Measurements from ENCODE around the gene HAP1. TPM values are rescaled to one million over a fixed set of nuclear protein-coding genes. Genes with fewer than 3 reads are reported as not detected.

The HAP1 gene
- total and polyA plus RNA-seq, 4 donors: 7.3 to 52.8 (median 33.2) TPM

- no peak overlapping the region for H3K27ac ChIP-seq (ENCODE audit: low read depth, low read length)
- no peaks in the 10 kb centered on the region for H3K4me1 ChIP-seq (ENCODE audit: control insufficient read depth, insufficient read depth, low read length)
- DNase-seq (ENCODE audit: low read depth in 4 of 6, low spot score in 6 of 6): no peak
- H3K36me3 ChIP-seq (ENCODE audit: control insufficient read depth, insufficient read depth, low read length): no peaks in the 10 kb centered on the region
- no peak overlapping the region for H3K4me3 ChIP-seq (ENCODE audit: low read depth, low read length)
- H3K9me3 ChIP-seq (ENCODE audit: control insufficient read depth, insufficient read depth, low read length): no peaks in the 10 kb centered on the region
- no peaks in the 10 kb centered on the region for H3K27me3 ChIP-seq (ENCODE audit: control insufficient read depth, insufficient read depth, low read length)
- 96% methylated on average over 4 of the region's 6 CpGs for WGBS (ENCODE audit: insufficient coverage)
Observed at GRCh38 chr17:41748275-41748674, 13.8 kb upstream of the HAP1 start.

- 76% methylated on average over 8 of the region's 9 CpGs for WGBS (ENCODE audit: insufficient coverage)
- no peak for DNase-seq (ENCODE audit: low read depth in 4 of 6, low spot score in 6 of 6)
- Histone ChIP-seq H3K27me3 (ENCODE audit: control insufficient read depth, insufficient read depth, low read length) (peaks cover 11% of the 10 kb centered on the region), H3K9me3 (ENCODE audit: control insufficient read depth, insufficient read depth, low read length) (no peaks in the 10 kb centered on the region), H3K4me3 (ENCODE audit: low read depth, low read length) (no peak overlapping the region), H3K4me1 (ENCODE audit: control insufficient read depth, insufficient read depth, low read length) (peaks cover 5% of the 10 kb centered on the region), H3K36me3 (ENCODE audit: control insufficient read depth, insufficient read depth, low read length) (peaks cover 4% of the 10 kb centered on the region), H3K27ac (ENCODE audit: low read depth, low read length) (no peak overlapping the region)
Observed at GRCh38 chr17:41741709-41742108, 7.3 kb upstream of the HAP1 start.

- Histone ChIP-seq H3K27me3 (ENCODE audit: control insufficient read depth, insufficient read depth, low read length) (peaks cover 21% of the 10 kb centered on the region), H3K4me1 (ENCODE audit: control insufficient read depth, insufficient read depth, low read length) (peaks cover 5% of the 10 kb centered on the region), H3K9me3 (ENCODE audit: control insufficient read depth, insufficient read depth, low read length) (no peaks in the 10 kb centered on the region), H3K36me3 (ENCODE audit: control insufficient read depth, insufficient read depth, low read length) (peaks cover 4% of the 10 kb centered on the region), H3K4me3 (ENCODE audit: low read depth, low read length) (no peak overlapping the region), H3K27ac (ENCODE audit: low read depth, low read length) (no peak overlapping the region)
- WGBS (ENCODE audit: insufficient coverage): 100% methylated on average over 2 of the region's 5 CpGs
- DNase-seq (ENCODE audit: low read depth in 4 of 6, low spot score in 6 of 6): no peak
Observed at GRCh38 chr17:41740506-41740905, 6.1 kb upstream of the HAP1 start.

GRCh38 chr17:41739661-41740352, 5.4 kb upstream of the HAP1 start:
- no peak for DNase-seq (ENCODE audit: low read depth in 4 of 6, low spot score in 6 of 6)
- H3K4me1 ChIP-seq (ENCODE audit: control insufficient read depth, insufficient read depth, low read length): peaks cover 10% of the 10 kb centered on the region
- 85% methylated on average over 7 of the region's 9 CpGs for WGBS (ENCODE audit: insufficient coverage)
- no peaks in the 10 kb centered on the region for H3K9me3 ChIP-seq (ENCODE audit: control insufficient read depth, insufficient read depth, low read length)
- H3K4me3 ChIP-seq (ENCODE audit: low read depth, low read length): no peak overlapping the region
- H3K27me3 ChIP-seq (ENCODE audit: control insufficient read depth, insufficient read depth, low read length): peaks cover 28% of the 10 kb centered on the region
- peaks cover 4% of the 10 kb centered on the region for H3K36me3 ChIP-seq (ENCODE audit: control insufficient read depth, insufficient read depth, low read length)
- no peak overlapping the region for H3K27ac ChIP-seq (ENCODE audit: low read depth, low read length)

DNA sequence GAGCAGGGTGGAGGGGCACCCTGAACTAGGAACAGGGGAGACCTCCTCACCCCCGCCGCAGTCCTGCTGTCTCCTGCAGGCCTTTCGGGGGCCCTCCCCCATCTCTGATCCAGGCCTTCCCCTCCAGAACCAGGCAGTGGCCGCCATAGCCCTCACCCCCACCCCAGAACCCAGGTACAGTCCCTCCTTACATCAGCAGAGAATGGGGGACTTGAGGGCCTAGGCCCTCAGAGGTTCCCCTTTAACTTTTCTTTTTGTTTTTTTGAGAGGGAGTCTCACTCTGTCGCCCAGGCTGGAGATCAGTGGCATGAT, 4.3 kb upstream of the HAP1 start:
- Histone ChIP-seq H3K9me3 (ENCODE audit: control insufficient read depth, insufficient read depth, low read length) (no peaks in the 10 kb centered on the region), H3K4me1 (ENCODE audit: control insufficient read depth, insufficient read depth, low read length) (peaks cover 20% of the 10 kb centered on the region), H3K27ac (ENCODE audit: low read depth, low read length) (no peak overlapping the region), H3K4me3 (ENCODE audit: low read depth, low read length) (no peak overlapping the region), H3K27me3 (ENCODE audit: control insufficient read depth, insufficient read depth, low read length) (peaks cover 38% of the 10 kb centered on the region), H3K36me3 (ENCODE audit: control insufficient read depth, insufficient read depth, low read length) (peaks cover 4% of the 10 kb centered on the region)
- 83% methylated on average over 1 of the region's 5 CpGs for WGBS (ENCODE audit: insufficient coverage)
- DNase-seq (ENCODE audit: low read depth in 4 of 6, low spot score in 6 of 6): no peak

GRCh38 chr17:41738077-41738800, 3.8 kb upstream of the HAP1 start:
- Histone ChIP-seq H3K27ac (ENCODE audit: low read depth, low read length) (no peak overlapping the region), H3K4me1 (ENCODE audit: control insufficient read depth, insufficient read depth, low read length) (peaks cover 24% of the 10 kb centered on the region), H3K27me3 (ENCODE audit: control insufficient read depth, insufficient read depth, low read length) (peaks cover 42% of the 10 kb centered on the region), H3K36me3 (ENCODE audit: control insufficient read depth, insufficient read depth, low read length) (peaks cover 4% of the 10 kb centered on the region), H3K4me3 (ENCODE audit: low read depth, low read length) (no peak overlapping the region), H3K9me3 (ENCODE audit: control insufficient read depth, insufficient read depth, low read length) (no peaks in the 10 kb centered on the region)
- peak in 4 of 6 donors; percentile 48 to 93 (median 73) for DNase-seq (ENCODE audit: low read depth in 4 of 6, low spot score in 6 of 6)
- WGBS (ENCODE audit: insufficient coverage): 21% methylated on average over 9 of the region's 10 CpGs

DNA sequence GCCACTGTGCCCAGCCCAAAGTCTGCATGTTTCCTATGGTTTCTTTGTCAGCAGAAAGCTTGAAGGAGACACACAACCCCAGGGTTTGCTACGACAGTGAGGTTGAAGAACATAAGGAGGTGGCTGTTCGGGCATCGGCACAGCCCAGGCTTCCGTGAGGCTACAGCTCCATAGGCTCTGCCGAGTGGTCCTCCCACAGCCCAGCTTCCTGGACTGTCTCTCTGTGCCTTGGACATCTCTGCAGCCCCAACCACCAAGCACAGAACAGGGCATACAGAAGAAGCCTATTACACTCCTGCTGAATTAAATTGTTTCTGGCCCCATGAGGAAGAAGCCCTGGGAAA, 3.2 kb upstream of the HAP1 start:
- no peak for DNase-seq (ENCODE audit: low read depth in 4 of 6, low spot score in 6 of 6)

DNA sequence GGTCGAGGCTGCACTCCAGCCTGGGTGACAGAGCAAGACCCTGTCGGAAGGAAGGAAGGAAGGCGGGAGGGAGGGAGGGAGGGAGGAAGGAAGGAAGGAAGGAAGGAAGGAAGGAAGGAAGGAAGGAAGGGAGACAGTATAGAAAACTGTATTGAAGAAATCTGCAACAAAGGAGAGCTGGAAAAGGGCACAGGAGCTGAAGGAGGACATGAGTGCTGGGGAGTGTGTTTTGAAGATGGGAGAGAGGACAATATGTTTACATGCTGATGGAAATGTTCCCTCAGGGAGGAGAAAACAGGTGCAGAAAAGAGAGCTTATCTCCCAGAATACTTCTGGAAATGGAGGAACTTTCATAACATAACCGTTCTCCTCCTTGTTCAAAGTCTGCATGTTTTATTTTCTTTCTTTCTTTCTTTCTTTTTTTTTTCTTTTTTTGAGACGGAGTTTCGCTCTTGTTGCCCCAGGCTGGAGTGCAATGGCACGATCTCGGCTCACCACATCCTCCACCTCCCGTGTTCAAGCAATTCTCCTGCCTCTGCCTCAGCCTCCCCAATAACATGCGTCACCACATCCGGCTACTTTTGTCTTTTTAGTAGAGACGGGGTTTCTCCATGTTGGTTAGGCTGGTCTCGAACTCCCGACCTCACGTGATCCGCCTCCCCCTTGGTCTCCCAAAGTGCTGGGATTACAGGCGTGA, 2.7 kb upstream of the HAP1 start:
- H3K9me3 ChIP-seq (ENCODE audit: control insufficient read depth, insufficient read depth, low read length): no peaks in the 10 kb centered on the region
- no peak overlapping the region for H3K27ac ChIP-seq (ENCODE audit: low read depth, low read length)
- H3K27me3 ChIP-seq (ENCODE audit: control insufficient read depth, insufficient read depth, low read length): peaks cover 51% of the 10 kb centered on the region
- peaks cover 4% of the 10 kb centered on the region for H3K36me3 ChIP-seq (ENCODE audit: control insufficient read depth, insufficient read depth, low read length)
- WGBS (ENCODE audit: insufficient coverage): 84% methylated on average over 16 of the region's 17 CpGs
- peaks cover 26% of the 10 kb centered on the region for H3K4me1 ChIP-seq (ENCODE audit: control insufficient read depth, insufficient read depth, low read length)
- no peak overlapping the region for H3K4me3 ChIP-seq (ENCODE audit: low read depth, low read length)
- DNase-seq (ENCODE audit: low read depth in 4 of 6, low spot score in 6 of 6): no peak

More for the DNA sequence above, 3.2 kb upstream of the HAP1 start:
- Histone ChIP-seq H3K36me3 (ENCODE audit: control insufficient read depth, insufficient read depth, low read length) (peaks cover 4% of the 10 kb centered on the region), H3K9me3 (ENCODE audit: control insufficient read depth, insufficient read depth, low read length) (no peaks in the 10 kb centered on the region), H3K27ac (ENCODE audit: low read depth, low read length) (no peak overlapping the region), H3K27me3 (ENCODE audit: control insufficient read depth, insufficient read depth, low read length) (peaks cover 46% of the 10 kb centered on the region), H3K4me3 (ENCODE audit: low read depth, low read length) (no peak overlapping the region), H3K4me1 (ENCODE audit: control insufficient read depth, insufficient read depth, low read length) (peaks cover 26% of the 10 kb centered on the region)
- 58% methylated on average over 5 of the region's 5 CpGs for WGBS (ENCODE audit: insufficient coverage)

- Histone ChIP-seq H3K27me3 (ENCODE audit: control insufficient read depth, insufficient read depth, low read length) (peaks cover 58% of the 10 kb centered on the region), H3K9me3 (ENCODE audit: control insufficient read depth, insufficient read depth, low read length) (no peaks in the 10 kb centered on the region), H3K4me3 (ENCODE audit: low read depth, low read length) (no peak overlapping the region), H3K36me3 (ENCODE audit: control insufficient read depth, insufficient read depth, low read length) (peaks cover 11% of the 10 kb centered on the region), H3K4me1 (ENCODE audit: control insufficient read depth, insufficient read depth, low read length) (peaks cover 26% of the 10 kb centered on the region), H3K27ac (ENCODE audit: low read depth, low read length) (no peak overlapping the region)
- DNase-seq (ENCODE audit: low read depth in 4 of 6, low spot score in 6 of 6): no peak
- 81% methylated on average over 1 of the region's 4 CpGs for WGBS (ENCODE audit: insufficient coverage)
Observed at GRCh38 chr17:41735744-41736143, 1.3 kb upstream of the HAP1 start.

Data from spinal cord (tissue), 10 donors.